Liver (tissue), 9 donors: ENCODE data around the gene NTPCR. TPM values are rescaled to one million over a fixed set of nuclear protein-coding genes. Genes with fewer than 3 reads are reported as not detected.

Source experiments
- DNase-seq: peaks from one replicate; pipeline ENCODE4 v3.0.0-alpha.2; 2017; ENCODE audit warnings: low spot score
- H3K27ac ChIP-seq, 2 donors: one replicate each; pipeline ENCODE4 v1.7.0; 2013; ENCODE audit warnings: inconsistent platforms in 2 of 2, low read length in 2 of 2, control low read depth in 1 of 2, low read depth in 1 of 2, mild to moderate bottlenecking in 1 of 2
- H3K27me3 ChIP-seq, 4 donors: one replicate each; pipeline versions ENCODE4 v1.6.1 to v1.7.0; 2013; ENCODE audit warnings: low read length in 3 of 4, inconsistent platforms in 1 of 4, mild to moderate bottlenecking in 1 of 4, moderate library complexity in 1 of 4; ENCODE audit not compliant: control insufficient read depth in 4 of 4, insufficient read depth in 4 of 4
- H3K36me3 ChIP-seq, 4 donors: one replicate each; pipeline versions ENCODE4 v1.6.1 to v1.7.0; 2013; ENCODE audit warnings: low read length in 3 of 4, mild to moderate bottlenecking in 3 of 4, low read depth in 1 of 4, moderate library complexity in 1 of 4; ENCODE audit not compliant: control insufficient read depth in 4 of 4, insufficient read depth in 3 of 4
- H3K4me1 ChIP-seq, 4 donors: one replicate each; pipeline versions ENCODE4 v1.6.1 to v1.7.0; 2013; ENCODE audit warnings: low read length in 3 of 4, mild to moderate bottlenecking in 3 of 4, moderate library complexity in 1 of 4; ENCODE audit not compliant: control insufficient read depth in 4 of 4, insufficient read depth in 4 of 4
- H3K4me3 ChIP-seq, 3 donors: one replicate each; pipeline versions ENCODE4 v1.6.1 to v1.7.0; 2013; ENCODE audit warnings: low read length in 3 of 3, control low read depth in 1 of 3, low read depth in 1 of 3, mild to moderate bottlenecking in 1 of 3
- H3K9ac ChIP-seq, 2 donors: one replicate each; pipeline ENCODE4 v1.7.0; 2013; ENCODE audit warnings: low read length in 2 of 2, mild to moderate bottlenecking in 2 of 2, moderate library complexity in 2 of 2, control low read depth in 1 of 2, low read depth in 1 of 2
- H3K9me3 ChIP-seq, 4 donors: one replicate each; pipeline versions ENCODE4 v1.6.1 to v1.7.0; 2013; ENCODE audit warnings: low read length in 3 of 4; ENCODE audit not compliant: control insufficient read depth in 4 of 4
- ATF3 ChIP-seq: IDR thresholded peaks from 2 replicates; pipeline ENCODE4 v1.6.1; 2016; ENCODE audit warnings: antibody characterized with exemption
- CTCF ChIP-seq: fragments of 150-350 bp; IDR thresholded peaks from 2 replicates; pipeline ENCODE4 v1.5.1; 2017; ENCODE audit warnings: improper control_type of control experiment, low read depth, low read length; ENCODE audit not compliant: missing input control
- EGR1 ChIP-seq, 2 donors: IDR thresholded peaks; 2 replicates each; pipeline ENCODE4 v1.6.1; 2016 to 2018; ENCODE audit warnings: antibody characterized with exemption in 2 of 2, low read depth in 2 of 2
- FOXA1 ChIP-seq: IDR thresholded peaks from 2 replicates; pipeline ENCODE4 v1.6.1; 2016; ENCODE audit warnings: antibody characterized with exemption
- FOXA2 ChIP-seq: IDR thresholded peaks from 2 replicates; pipeline ENCODE4 v1.6.1; 2016; ENCODE audit warnings: antibody characterized with exemption
- GABPA ChIP-seq, 2 donors: IDR thresholded peaks in 1 of 2; conservative IDR thresholded peaks in 1 of 2; 2 replicates each; pipeline ENCODE4 v1.6.1; 2016; ENCODE audit warnings: antibody characterized with exemption in 2 of 2, mild to moderate bottlenecking in 1 of 2, moderate library complexity in 1 of 2
- HNF4A ChIP-seq, 2 donors: conservative IDR thresholded peaks; 2 replicates each; pipeline ENCODE4 v1.6.1; 2016; ENCODE audit warnings: antibody characterized with exemption in 2 of 2, mild to moderate bottlenecking in 2 of 2
- JUND ChIP-seq, 2 donors: IDR thresholded peaks; 2 replicates each; pipeline ENCODE4 v1.6.1; 2016; ENCODE audit warnings: antibody characterized with exemption in 2 of 2
- NR2F2 ChIP-seq: IDR thresholded peaks from 2 replicates; pipeline ENCODE4 v1.6.1; 2016; ENCODE audit warnings: antibody characterized with exemption
- RAD21 ChIP-seq, 2 donors: IDR thresholded peaks; 2 replicates each; pipeline ENCODE4 v1.6.1; 2016; ENCODE audit warnings: antibody characterized with exemption in 2 of 2, mild to moderate bottlenecking in 2 of 2
- RXRA ChIP-seq, 2 donors: IDR thresholded peaks; 2 replicates each; pipeline ENCODE4 v1.6.1; 2017 to 2018; ENCODE audit warnings: antibody characterized with exemption in 2 of 2, mild to moderate bottlenecking in 1 of 2
- SP1 ChIP-seq: IDR thresholded peaks from 2 replicates; pipeline ENCODE4 v1.6.1; 2018; ENCODE audit warnings: antibody characterized with exemption, mild to moderate bottlenecking
- TAF1 ChIP-seq: conservative IDR thresholded peaks from 2 replicates; pipeline ENCODE4 v1.6.1; 2016; ENCODE audit warnings: antibody characterized with exemption, mild to moderate bottlenecking
- YY1 ChIP-seq: IDR thresholded peaks from 2 replicates; pipeline ENCODE4 v1.6.1; 2016; ENCODE audit warnings: antibody characterized with exemption, mild to moderate bottlenecking
- ZBTB33 ChIP-seq: IDR thresholded peaks from 2 replicates; pipeline ENCODE4 v1.6.1; 2016; ENCODE audit warnings: antibody characterized with exemption
- WGBS: extraction: QIAGEN DNeasy Blood & Tissue Kit; methylation state at CpG from one replicate; pipeline ENCODE4 v1.1.7; 2013; 5-methylcytosine and 5-hydroxymethylcytosine counted together
- polyA plus RNA-seq, 2 donors: library from polyadenylated mRNA; stranded (reverse) in 1 of 2; unstranded in 1 of 2; fragments of 200-250 nt in 1 of 2; fragments of >200 nt in 1 of 2; fragmentation: Nextera tagmentation in 1 of 2; extraction: Ambion mirVana in 1 of 2; gene quantifications; one replicate each; pipeline versions ENCODE4 v1.2.1 to v1.2.3, GENCODE V29; 2013 to 2015
- total RNA-seq, 2 donors: library from RNA; depleted of rRNA; stranded (reverse); fragments of >200 nt; gene quantifications; one replicate each; pipeline ENCODE4 v1.2.3, GENCODE V29; 2014
- TF ChIP-seq, protein P1 (sequence below): IDR thresholded peaks from 2 replicates; pipeline ENCODE4 v1.6.1; 2016; ENCODE audit warnings: antibody characterized with exemption, mild to moderate bottlenecking
- donor health status: healthy.
- donor health status: healthy.
- donor health status: healthy.
- donor health status: healthy.
- donor health status: healthy.

The NTPCR gene
- total and polyA plus RNA-seq, 4 donors: 7.2 to 37.2 (median 19.2) TPM

DNA sequence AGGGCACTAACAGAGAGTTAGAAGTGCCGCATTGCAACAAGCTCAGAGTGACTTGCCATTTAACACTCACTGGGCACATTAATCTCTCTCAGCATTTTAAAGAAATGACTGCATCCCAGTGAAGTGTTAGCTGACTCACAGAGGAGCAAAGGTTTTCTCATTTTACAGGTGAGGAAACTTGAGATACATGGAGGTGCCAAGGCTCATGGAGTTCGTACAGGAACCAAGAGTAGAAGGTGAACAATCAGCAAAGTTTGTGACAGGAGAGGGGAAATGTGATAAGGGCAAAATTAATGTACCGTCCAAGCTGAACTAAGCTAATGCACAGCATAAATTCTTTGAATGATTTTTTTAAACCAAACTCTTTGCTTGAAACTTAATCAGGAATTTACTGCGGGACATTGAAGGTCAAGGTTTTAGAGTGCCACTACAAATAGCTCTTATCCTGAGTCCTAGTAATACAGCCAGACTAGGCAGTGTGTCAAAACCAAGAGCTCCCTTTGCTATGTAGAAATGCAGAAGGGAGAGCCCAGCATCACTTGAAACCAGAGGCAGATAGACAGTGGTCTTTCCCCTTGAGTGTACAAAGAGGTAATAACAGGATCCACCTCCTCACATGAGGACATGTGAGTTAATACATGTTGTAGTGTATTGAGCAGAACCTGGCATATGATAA lies 22.4 kb upstream of the NTPCR start:
- Histone ChIP-seq H3K9me3 (no peaks in the 10 kb centered on the region), H3K27me3 (no peaks in the 10 kb centered on the region), H3K4me1 (no peaks in the 10 kb centered on the region), H3K9ac (no peak overlapping the region), H3K27ac (no peak overlapping the region), H3K36me3 (no peaks in the 10 kb centered on the region), H3K4me3 (no peak overlapping the region)
- DNase-seq: no peak
- WGBS: 75% methylated on average over 4 of the region's 4 CpGs
- TF ChIP-seq RXRA (IDR thresholded peaks at IDR 0.05) (no peak), FOXA2 (no peak), RAD21 (IDR thresholded peaks at IDR 0.05) (no peak), CTCF (no peak), HNF4A (conservative IDR thresholded peaks at IDR 0.05) (no peak), EGR1 (IDR thresholded peaks at IDR 0.05; ENCODE audit: low read depth in 2 of 2) (no peak), FOXA1 (no peak), SP1 (no peak), TAF1 (no peak), GABPA (IDR thresholded peaks at IDR 0.05 in 1 of 2, conservative IDR thresholded peaks at IDR 0.05 in 1 of 2) (no peak), ATF3 (no peak), JUND (IDR thresholded peaks at IDR 0.05) (no peak)

DNA sequence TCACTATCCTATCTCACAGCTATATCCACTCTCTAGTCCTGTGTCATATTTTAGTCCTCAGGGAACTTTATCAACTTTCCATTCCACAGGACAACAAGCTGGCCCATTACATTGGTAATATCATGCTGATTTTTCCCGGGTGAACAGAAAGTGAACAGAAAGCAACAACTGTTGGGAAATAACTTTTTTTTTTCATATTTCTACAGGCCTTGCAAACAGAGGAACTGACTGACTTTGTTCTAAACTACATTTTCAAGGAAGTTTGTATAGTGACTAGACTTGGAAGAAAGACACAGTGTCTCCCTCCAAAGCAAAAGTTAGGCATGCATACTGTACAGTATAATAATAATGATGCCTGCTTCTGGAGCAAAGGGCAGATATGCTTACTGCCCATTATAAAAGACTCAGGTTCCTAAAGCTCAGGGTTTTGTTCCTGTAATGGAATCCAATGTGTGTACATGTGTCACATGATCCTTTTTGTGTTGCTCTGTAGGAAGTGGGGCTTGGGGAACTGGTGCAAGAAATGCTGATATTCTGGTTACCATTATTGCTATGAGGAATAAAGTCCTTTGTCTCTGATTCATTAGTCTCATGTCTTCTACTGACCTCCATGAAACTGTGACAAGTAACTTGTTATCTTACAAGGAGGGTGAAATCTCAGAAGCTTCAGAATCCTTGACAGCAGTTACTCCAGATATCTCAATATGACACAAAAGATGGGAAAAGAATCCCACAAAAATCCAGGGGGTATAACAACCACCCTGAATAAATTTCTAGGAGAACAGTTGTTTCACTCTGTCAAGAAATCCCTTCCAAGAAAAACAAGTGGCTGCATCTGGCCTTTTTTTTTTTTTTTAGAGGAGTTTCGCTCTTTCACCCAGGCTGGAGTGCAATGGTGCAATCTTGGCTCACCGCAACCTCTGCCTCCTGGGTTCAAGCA lies 17.7 kb upstream of the NTPCR start:
- Histone ChIP-seq H3K9ac (no peak overlapping the region), H3K9me3 (no peaks in the 10 kb centered on the region), H3K27me3 (no peaks in the 10 kb centered on the region), H3K4me1 (no peaks in the 10 kb centered on the region), H3K27ac (no peak overlapping the region), H3K4me3 (no peak overlapping the region), H3K36me3 (no peaks in the 10 kb centered on the region)
- TF ChIP-seq RAD21 (IDR thresholded peaks at IDR 0.05) (no peak), HNF4A (conservative IDR thresholded peaks at IDR 0.05) (no peak), NR2F2 (no peak), FOXA2 (no peak), ZBTB33 (no peak), FOXA1 (no peak), GABPA (IDR thresholded peaks at IDR 0.05 in 1 of 2, conservative IDR thresholded peaks at IDR 0.05 in 1 of 2) (no peak), CTCF (no peak), YY1 (no peak), ATF3 (no peak), JUND (IDR thresholded peaks at IDR 0.05) (no peak)
- TF ChIP-seq, protein P1, sequence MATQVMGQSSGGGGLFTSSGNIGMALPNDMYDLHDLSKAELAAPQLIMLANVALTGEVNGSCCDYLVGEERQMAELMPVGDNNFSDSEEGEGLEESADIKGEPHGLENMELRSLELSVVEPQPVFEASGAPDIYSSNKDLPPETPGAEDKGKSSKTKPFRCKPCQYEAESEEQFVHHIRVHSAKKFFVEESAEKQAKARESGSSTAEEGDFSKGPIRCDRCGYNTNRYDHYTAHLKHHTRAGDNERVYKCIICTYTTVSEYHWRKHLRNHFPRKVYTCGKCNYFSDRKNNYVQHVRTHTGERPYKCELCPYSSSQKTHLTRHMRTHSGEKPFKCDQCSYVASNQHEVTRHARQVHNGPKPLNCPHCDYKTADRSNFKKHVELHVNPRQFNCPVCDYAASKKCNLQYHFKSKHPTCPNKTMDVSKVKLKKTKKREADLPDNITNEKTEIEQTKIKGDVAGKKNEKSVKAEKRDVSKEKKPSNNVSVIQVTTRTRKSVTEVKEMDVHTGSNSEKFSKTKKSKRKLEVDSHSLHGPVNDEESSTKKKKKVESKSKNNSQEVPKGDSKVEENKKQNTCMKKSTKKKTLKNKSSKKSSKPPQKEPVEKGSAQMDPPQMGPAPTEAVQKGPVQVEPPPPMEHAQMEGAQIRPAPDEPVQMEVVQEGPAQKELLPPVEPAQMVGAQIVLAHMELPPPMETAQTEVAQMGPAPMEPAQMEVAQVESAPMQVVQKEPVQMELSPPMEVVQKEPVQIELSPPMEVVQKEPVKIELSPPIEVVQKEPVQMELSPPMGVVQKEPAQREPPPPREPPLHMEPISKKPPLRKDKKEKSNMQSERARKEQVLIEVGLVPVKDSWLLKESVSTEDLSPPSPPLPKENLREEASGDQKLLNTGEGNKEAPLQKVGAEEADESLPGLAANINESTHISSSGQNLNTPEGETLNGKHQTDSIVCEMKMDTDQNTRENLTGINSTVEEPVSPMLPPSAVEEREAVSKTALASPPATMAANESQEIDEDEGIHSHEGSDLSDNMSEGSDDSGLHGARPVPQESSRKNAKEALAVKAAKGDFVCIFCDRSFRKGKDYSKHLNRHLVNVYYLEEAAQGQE: no peak
- WGBS: 91% methylated on average over 3 of the region's 3 CpGs
- no peak for DNase-seq
